Kidney capillary endothelial cell (primary cell): ENCODE data around the gene LSAMP.
A peak's percentile ranks its signal among the peaks of the same experiment; 100 is the strongest.
"Not testable (repeated sequence)": the region's sequence is repeated elsewhere in the genome, so short reads cannot be mapped to it uniquely, and the experiment has no call there.

Experiments
- DNase-seq: peaks from one replicate; pipeline ENCODE4 v3.0.0-alpha.2; 2018; ENCODE audit warnings: low spot score

LSAMP gene

DNA sequence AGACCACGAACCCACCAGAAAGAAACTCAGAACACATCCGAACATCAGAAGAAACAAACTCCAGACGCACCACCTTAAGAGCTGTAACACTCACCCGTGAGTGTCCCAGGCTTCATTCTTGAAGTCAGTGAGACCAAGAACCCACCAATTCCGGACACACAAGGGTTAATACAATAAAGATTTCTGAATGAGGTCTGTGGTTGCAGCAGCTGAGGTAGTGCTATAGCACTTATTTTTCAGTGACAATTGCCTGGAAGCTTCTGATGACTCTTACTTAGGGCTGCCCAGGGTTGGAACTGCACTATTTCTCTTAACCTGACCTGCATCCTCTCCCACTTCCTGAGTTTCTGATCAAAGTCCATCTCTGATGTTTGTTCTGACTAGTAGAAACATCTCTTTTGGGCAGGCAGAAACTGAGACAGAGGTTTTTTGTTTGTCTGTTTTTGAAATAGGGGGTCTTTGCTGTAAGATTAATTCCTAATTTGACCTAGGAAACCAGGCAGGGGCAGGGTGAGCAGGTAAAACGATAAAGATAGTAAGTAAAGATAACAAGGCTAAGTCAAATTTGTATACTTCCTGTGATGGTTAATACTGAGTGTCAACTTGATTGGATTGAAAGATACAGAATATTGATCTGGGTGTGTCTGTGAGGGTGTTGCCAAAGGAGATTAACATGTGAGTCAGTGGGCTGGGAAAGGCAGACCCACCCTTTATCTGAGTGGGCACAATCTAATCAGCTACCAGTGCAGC is 652.9 kb downstream of the LSAMP start:
- no peak for DNase-seq

- DNase-seq: not testable (repeated sequence)
Measured at GRCh38 chr3:115791271-115792153, 653.8 kb downstream of the LSAMP start.

GRCh38 chr3:115790759-115791158 is 654.5 kb downstream of the LSAMP start:
- peak; percentile 97 for DNase-seq

DNA sequence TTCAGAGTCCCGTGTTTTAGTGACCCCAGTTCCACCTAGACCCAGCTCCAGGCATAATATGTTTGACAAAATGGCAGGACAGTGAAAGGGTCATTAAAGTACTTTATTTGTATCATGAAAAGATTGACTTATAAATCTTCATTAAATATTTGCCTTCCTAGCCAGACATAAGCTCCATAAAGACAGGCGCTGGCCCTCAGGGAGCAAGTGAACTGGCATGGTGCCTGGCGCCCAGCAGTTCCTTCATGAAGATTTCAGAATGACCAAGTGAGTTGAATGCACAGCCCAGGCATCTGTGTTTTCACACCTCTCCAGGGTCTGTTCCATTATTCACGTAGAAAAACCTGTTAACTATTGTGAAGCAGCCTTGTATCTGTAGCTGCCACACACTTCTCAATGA is 655.8 kb downstream of the LSAMP start:
- DNase-seq: no peak

- no peak for DNase-seq
Measured at GRCh38 chr3:115788921-115789470, 656.3 kb downstream of the LSAMP start.

DNA sequence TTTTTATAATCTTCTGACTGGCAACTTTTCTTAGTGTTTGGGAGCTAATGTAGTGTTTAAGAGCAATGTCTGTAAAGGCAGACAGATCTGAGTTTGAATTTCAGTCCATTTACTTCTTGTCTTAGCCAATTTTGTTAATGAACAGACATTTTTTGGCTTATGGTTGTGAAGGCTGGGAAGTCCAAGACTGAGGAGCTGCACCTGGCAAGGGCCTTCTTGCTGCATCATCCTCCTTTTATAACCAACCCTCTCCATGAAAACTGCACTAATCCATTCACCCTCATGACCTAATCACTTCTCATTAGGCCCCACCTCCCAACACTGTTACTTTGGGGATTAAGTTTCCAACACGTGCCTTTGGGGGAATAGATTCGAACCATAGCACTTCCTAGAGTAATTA is 657.5 kb downstream of the LSAMP start:
- DNase-seq: no peak

DNA sequence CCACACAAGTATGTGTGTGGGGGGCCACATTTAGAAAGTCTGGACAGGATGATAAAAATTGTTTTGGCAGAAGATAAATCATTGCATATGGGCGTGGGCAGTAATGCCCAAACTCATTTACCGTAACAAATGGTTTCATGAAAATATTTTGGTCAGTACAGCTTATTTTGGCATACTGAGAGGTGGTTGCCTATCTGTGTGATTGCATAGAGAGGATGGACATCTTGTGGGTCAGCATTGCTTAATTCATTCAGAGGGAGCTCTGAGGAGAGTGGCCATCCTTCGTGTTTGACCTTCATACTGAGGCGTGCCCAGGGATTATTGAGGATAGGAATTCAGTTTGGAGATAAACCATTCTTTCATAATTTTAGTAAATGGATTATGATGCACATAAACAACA is 659.5 kb downstream of the LSAMP start:
- DNase-seq: no peak

GRCh38 chr3:115784739-115785536 is 660.3 kb downstream of the LSAMP start:
- DNase-seq: no peak

DNA sequence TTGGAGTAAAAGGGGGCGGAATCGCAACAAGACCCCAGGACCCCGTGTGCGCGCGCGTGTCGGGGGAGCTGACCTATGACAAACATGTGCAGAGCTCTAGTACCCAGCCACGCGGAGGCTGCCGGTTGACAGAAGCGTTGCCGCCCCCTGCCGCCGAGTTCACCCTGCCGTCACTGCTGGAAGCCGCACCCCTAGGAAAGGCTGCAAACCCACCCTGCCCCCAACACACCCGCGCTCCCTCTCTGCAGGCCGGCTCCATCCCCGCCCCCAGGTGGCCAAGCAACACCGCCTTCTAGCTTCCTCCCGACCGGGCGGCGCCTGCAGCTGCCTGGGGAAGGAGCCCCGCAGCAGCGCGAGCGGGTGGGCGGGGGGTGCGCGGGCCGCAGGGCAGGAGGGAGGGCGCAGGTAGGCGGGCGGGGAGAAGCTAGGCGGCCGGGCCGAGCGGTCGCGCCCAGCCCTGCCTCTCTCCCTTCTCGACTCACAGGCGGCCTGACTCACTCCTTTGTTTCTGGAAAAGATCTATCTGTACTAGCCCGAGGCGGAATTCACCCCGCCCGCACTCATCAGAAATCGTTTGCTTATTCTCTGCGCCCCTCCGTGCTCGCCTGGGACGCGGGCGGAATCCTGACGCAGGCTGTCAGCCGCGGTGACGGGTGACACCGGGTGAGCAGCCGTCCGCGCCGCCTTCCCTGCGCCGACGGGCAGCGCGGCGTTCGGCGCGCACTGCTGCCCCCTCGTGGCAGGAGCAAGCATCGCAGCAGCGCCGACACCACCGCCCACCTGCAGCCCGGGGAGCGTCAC is 661.1 kb downstream of the LSAMP start:
- peak; percentile 82 for DNase-seq

- DNase-seq: not testable (repeated sequence)
Measured at GRCh38 chr3:115783426-115783825, 661.9 kb downstream of the LSAMP start.

- no peak for DNase-seq
Measured at GRCh38 chr3:115779011-115779410, 666.3 kb downstream of the LSAMP start.

DNA sequence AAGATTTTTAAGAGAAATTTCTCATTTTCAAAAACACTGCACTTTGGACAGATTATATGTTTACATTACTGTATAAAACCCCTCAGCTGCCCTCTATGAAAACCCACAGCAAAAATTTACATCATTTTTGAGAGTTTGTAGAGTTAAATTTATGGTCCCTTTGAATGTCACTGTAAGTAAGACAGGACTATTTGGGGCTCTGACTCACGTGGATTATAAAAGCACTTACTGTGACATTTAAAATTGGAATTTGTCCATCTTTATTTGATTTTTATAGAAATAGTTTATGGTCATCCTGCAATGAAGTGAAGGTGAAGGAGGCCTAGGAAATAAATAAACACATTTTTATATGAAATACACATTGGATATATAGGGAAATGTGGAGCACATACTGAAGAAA is 672.3 kb downstream of the LSAMP start:
- no peak for DNase-seq

DNA sequence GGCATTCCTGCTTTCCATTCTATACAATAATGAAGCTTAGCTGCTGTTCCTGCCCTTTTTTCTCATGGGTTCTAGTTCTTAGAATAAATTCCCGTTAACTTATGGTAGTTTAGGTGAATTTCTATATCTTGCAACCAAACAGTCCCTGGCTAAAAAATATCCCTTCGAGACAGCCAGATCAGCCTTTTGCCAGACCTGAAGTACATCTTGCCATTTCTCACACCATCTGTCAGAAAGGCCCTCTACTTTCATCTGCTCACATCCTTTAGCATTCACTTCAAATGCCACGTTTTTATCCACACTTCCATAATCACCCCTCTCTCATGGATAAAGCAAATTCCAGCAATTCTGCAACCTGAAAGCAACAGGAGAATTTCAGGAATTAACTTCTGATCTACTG is 676.6 kb downstream of the LSAMP start:
- no peak for DNase-seq

GRCh38 chr3:115766587-115767482 is 678.5 kb downstream of the LSAMP start:
- DNase-seq: no peak

GRCh38 chr3:115761927-115762305 is 683.4 kb downstream of the LSAMP start:
- no peak for DNase-seq

DNA sequence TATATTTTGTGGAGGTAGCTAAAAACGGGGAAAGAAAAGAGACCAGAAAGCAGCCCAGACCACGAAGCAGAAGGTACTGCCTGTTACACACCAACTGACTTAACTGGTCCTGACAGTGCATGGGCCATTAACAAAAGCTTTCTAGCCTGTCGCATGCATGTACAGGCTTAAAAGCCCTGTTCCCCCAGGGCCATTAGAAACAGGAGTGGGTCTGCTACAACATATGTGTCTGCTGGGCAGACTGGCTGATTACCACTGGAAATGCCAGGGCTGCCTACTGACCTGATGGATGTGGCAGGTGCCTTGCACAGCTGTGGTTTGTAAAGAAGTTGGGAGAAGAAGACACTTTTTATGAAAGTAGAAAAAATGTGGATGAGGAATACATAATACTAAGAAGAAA is 684.6 kb downstream of the LSAMP start:
- no peak for DNase-seq

GRCh38 chr3:115758076-115758763 is 687.1 kb downstream of the LSAMP start:
- no peak for DNase-seq

DNA sequence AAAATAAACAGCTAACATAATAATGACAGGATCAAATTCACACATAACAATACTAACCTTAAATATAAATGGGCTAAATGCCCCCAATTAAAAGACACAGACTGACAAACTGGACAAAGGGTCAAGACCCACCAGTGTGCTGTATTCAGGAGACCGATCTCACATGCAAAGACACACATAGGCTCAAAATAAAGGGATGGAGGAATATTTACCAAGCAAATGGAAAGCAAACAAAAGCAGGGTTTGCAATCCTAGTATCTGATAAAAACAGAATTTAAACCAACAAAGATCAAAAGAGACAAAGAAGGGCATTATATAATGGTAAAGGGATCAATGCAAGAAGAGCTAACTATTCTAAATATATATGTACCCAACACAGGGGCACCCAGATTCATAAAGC is 692.3 kb downstream of the LSAMP start:
- DNase-seq: not testable (repeated sequence)
